GM21717 (cell line): Measurements from ENCODE around the gene TGM5.
"Not testable (repeated sequence)": the region's sequence is repeated elsewhere in the genome, so short reads cannot be mapped to it uniquely, and the experiment has no call there.

ENCODE experiments used
- ATAC-seq: cut with Tn5 transposase; IDR thresholded peaks from one replicate; pipeline ENCODE4 v1.9.1; 2021; ENCODE audit warnings: mild to moderate bottlenecking, moderate library complexity; ENCODE audit not compliant: unreplicated experiment

TGM5 gene

GRCh38 chr15:43218908-43219706, 47.6 kb downstream of the TGM5 start:
- ATAC-seq, result no peak

DNA sequence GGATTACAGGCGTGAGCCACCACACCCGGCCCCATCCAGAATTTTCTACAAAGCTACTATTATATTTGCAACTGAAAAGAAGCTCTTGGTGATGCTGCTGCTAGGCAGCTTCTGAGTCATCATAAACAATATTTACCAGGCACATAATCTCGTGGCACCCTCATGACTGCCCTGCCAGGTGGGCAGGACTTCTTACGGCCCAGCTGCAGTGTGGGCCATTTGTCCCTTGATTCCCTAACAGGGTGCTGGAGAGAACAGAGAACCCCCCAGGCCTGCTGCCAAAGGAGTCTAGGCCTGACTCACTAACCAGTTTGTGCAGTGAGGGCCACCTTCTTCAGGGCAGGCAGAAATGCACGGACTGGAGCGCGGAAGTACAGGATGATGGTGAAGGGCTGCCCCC, 50.8 kb downstream of the TGM5 start:
- ATAC-seq, result no peak

DNA sequence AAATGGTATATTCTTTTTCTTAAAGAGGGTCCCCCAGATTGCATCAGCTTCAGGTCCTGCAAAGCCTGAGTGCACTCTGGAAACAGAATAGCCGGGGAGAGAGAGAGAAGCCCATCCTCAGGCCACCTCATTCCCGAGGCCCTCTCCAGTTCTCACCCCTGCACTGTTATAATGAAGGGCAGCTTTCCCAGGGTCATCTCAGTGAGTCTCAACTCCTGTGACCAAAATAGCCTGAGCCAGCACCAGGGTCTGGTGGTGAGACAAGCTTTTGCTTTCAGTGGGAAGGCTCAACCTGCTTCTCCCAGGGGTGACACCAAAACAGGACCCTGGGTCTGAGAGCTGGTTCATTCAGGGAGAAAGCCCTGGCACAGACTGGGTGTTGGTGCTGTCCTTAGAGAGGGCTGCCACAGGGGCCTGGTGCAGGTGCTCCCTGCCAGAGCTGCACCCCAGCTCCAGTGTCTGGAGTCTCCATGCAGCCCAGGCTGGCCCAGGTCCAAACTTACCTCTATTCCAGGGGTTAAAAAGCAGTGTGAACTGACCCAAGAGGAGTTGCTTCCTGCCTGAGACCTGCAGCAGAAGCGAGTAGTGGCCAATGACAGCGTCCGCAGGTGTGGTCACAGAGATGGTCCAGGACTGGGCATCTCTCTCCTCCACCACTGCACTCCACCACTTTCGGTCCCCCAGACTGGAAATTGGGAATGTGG, 52.0 kb downstream of the TGM5 start:
- no peak for ATAC-seq

DNA sequence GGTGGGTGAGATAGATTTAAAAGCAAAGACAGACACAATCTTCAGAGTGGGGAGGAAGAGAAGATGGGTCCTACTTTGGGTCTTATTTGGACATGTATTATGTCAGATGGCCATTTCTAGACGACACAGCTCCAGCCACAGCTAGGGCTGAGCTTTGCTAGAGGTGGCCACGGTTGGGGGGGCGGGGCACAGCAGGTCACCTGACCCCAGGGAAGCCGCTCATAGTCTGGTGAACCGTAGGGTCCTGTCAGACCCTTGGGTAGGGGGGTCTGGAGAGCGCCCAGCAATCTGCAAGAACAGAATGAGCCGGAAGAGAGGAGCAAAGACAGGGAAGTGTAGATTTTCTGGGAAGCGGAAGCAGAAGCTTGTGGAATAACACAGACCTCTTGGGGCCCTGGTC, 52.6 kb downstream of the TGM5 start:
- ATAC-seq, result no peak

DNA sequence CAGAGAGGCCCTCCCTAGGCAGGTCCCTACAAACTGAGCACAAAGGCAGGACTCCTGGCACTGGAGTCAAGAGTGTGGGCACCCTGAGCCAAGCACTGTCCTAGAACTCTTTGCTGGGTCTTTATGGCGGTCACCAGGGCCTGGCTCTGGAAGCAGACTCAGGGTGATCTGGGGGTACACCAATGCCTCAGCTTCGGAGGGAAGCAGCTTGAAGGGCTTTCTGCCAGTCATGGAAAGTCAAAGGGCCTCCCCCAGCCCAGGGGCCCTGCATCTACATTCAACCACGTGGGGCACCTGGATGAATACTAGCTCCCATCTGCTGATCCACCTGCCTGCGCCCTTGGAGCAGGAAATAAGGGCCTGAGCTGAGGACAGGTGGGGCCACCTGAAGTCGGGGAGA, 53.3 kb downstream of the TGM5 start:
- no peak for ATAC-seq

- no peak for ATAC-seq
Measured at GRCh38 chr15:43212951-43213350, 53.8 kb downstream of the TGM5 start.

DNA sequence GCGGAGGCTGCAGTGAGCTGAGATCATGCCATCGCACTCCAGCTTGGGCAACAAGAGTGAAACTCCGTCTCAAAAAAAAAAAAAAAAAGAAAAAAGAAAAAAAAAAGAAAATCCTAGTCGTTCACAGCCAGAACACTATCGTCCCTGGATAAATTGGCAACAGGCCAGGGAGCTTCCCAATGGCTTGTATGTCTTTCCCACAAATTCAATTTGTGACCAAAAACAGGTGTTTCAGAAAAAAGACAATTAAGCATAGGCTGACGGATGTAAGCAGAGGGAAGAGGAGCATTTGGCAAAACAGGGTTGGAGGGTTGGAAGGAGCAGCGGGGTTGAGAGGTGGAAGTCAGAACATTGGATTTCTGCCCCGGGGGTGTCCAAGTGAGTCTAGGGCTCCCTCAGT, 54.4 kb downstream of the TGM5 start:
- no peak for ATAC-seq

DNA sequence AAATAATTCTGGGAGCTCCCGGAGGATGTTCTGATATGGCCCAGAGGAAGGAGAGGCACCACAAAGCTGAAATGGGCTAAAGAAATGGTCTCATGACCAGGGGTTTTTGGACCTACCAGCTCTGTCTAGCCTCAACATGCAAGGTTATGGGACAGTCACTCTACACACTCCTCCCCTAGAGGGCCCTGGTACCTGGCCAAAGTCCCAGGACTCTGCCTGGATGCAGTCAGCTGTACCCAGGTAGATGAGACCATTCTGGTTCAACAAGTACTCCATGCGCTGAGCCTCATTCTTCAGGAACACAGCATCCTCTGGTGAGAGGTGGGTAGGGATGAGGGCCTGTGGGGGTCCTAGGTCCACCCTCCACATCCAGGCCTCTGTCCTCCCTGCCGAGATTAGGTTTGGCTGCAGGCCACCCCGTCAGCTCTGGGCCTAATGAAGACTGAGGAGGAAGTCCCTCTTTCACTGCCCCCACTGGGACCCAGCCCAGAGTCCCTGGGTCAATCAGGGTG, 55.4 kb downstream of the TGM5 start:
- ATAC-seq, result no peak

DNA sequence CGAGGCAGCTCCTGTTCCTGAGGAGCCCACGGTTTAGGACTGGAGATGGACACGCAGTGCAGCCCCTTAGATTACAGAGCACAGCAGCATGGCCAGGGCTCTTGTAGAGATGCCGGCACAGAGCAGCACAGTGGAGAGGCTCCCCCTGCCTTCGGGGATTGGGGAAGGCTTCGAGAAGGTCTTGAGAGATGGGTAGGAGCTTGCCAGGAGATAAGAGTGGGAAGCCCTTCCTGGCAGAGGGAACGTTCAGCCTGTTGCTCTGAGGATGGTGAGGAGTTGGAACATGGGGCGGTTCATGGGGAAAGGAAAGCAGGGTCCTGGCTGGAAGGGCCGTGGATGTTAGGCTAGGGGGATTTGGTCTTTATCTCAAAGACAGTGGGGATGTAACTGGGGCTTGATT, 55.9 kb downstream of the TGM5 start:
- ATAC-seq, result no peak

DNA sequence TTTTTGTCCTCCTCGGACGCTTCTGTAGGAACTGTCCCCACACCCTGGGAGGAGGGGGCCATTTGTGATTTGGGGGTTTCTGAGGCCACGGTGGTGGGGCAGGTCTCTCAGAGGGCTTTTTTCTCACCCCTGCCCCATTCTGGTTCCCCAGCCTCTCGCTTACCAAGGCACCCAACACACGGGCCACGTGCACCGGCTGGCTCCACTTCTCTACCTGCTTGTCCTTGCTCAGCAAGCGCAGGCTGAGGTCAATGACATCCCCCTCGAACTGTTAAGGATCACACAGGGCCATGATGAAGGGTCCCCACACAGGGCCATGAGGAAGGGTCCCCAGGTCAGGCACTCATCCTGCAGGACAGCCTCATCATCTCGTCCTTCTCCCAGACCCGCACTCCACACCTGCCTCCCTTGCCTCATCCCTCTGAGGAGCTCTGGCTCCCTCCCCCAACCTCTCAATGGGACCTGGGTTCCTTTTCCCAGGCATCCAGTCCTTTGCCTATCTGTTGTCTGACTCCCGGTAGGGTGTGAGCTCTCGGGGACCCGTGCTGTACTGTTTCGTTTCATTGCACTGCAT, 56.5 kb downstream of the TGM5 start:
- ATAC-seq, result no peak

GRCh38 chr15:43209059-43209824, 57.5 kb downstream of the TGM5 start:
- no peak for ATAC-seq

GRCh38 chr15:43208052-43209002, 58.4 kb downstream of the TGM5 start:
- ATAC-seq, result no peak

GRCh38 chr15:43207024-43207423, 59.7 kb downstream of the TGM5 start:
- no peak for ATAC-seq

GRCh38 chr15:43206054-43206453, 60.7 kb downstream of the TGM5 start:
- ATAC-seq, result no peak

DNA sequence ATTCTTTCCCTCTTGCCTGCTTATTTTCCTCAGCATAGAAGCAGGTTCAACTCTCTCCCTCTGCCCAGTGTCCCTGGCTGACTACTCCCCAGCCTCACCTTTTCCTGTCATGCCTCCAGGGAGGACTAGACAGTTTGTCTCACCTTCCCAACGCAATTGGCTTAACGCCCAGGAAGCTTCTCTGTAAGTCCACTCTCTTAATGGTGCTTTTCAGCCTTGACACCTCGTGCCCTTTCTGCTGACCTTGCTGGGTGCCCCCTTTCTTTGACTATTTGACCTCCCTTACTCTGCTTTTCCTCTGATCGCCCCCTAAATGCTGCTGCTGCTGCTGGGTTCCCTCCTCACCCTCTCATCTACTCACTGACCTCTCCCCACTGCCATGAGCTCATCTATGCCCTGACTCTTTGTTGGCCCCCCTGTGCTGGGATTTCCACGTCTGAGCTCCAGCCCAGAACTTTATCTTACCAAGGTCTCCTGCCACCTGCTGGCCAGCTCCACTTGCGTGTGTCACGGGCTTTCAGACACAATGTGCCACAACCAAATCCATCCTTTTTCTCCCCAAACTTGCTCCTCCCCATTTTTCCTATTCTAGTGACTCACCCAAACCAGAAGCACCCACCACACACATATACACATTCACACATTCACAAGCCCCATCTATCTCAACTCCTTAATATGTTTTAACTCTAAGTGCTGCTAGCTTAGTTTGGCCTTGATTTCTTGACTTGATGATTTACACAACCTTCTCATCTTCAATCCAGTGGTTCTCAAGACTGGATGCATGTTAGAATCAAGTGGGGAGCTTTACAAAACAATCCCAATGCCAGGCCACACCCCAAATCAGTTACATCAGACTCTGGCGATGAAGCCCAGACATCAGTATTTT, 62.5 kb downstream of the TGM5 start:
- ATAC-seq, result no peak

DNA sequence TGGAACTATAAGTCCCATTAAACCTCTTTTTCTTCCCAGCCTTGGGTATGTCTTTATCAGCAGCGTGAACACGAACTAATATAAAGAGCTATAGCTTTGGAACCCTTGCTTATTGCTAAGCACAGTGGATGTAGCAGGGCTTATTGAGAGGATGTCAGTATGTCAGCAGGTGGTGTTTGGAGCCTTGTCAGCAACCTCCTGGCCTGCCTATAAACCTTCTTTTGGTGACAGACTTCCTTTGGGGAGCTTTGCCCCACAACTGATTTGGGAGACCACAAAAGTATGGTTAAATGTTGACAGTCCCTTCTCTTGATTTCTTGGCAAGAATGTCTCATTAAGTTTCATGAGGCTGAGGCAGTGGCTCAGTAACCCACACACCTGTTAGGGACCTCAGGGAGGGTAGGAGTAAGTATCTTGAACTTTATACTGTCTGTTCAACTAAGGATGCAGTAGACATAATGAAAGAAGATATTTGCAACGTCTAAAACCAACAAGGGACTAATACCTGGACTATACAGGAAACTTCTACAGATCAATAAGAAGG, 66.7 kb downstream of the TGM5 start:
- no peak for ATAC-seq

- ATAC-seq, result no peak
Measured at GRCh38 chr15:43198992-43199391, 67.7 kb downstream of the TGM5 start.

DNA sequence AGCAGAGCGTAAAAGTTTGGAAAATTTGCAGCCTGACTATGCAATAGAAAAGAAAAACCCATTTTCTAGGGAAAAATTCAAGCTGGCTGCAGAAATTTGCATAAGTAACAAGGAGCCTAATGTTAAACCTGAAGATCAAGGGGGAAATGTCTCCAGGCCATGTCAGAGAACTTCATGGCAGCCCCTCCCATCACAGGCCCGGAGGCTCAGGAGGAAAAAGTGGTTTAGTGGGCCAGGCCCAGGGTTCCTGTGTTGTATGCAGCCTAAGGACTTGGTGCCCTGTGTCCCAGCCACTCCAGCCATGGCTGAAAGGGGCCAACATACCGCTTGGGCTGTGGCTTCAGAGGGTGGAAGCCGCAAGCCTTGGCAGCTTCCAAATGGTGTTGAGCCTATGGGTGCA, 68.2 kb downstream of the TGM5 start:
- ATAC-seq, result not testable (repeated sequence)

- ATAC-seq, result not testable (repeated sequence)
Measured at GRCh38 chr15:43197773-43198172, 69.0 kb downstream of the TGM5 start.
